Measurements from ENCODE around the gene PDZK1.
A peak's percentile ranks its signal among the peaks of the same experiment; 100 is the strongest.
"Not testable (repeated sequence)": the region's sequence is repeated elsewhere in the genome, so short reads cannot be mapped to it uniquely, and the experiment has no call there.

The PDZK1 gene

DNA sequence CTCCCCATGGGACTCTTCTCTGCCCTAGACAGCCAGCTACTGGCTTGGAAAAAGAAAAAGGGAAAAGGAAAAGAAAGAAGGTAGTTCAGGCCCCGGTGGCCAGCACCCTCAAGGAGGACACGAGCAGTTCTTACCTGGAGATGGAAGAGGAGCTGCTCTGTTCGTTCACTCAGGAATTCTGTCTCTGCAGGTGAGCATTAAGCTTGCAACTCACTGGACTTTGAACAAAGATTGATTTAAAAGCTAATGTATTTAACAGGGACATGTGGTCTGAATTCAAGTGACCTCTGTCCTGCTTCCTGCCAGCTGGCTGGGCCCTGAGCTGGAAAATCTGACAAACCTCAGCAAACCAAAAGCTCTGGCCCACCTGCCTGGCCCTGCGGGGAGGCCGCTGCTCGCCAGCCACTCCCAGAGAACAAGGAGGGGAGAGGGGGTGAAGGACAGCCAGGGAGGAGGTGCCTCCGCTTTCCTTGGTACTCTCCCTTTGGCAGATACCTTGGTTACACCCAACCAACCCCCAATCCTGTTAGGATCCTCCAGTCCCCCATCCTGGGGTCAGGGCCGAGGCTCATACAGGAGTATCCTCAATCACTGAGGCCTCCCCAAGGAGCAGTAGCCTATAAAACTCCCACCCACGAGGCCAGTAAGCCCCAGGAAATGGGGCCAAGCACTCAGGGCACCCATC lies at the start of gene PDZK1:
Gene PDZK1, minus strand, starts transcription at position 186 of the 685 bp plus-strand sequence. CDS start 19,347 bp downstream, outside the sequence.
- DNase-seq (ENCODE audit: low read depth), result no peak

DNA sequence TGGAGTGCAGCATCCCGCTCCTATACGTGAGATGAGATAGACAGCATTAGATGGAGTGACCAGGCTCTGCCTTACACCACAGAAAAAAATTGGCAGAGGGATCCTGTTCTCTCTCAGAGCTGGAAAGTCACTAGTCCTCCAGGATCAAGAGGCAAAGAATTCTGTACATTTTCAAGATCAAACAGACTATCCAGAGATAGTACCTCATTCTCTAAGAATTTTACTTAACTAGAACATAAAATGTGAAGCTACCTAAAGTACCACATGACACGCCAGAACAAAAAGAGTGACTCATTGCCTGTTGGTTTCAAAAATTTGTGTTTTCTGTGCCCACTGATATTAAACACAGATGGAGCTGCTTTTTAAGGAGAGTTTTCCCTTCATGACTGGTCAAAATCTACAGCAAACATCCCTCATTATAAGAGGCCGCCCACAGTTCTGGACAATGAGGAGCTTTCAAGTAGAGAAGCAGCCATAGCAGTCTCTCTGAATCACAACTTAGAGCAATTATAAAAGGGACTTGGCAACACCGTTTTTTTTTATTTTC lies 44.4 kb upstream of the PDZK1 start:
- no peak for DNase-seq (ENCODE audit: low read depth)

GRCh38 chr1:145750426-145750825 lies 43.3 kb upstream of the PDZK1 start:
- no peak for DNase-seq (ENCODE audit: low read depth)

DNA sequence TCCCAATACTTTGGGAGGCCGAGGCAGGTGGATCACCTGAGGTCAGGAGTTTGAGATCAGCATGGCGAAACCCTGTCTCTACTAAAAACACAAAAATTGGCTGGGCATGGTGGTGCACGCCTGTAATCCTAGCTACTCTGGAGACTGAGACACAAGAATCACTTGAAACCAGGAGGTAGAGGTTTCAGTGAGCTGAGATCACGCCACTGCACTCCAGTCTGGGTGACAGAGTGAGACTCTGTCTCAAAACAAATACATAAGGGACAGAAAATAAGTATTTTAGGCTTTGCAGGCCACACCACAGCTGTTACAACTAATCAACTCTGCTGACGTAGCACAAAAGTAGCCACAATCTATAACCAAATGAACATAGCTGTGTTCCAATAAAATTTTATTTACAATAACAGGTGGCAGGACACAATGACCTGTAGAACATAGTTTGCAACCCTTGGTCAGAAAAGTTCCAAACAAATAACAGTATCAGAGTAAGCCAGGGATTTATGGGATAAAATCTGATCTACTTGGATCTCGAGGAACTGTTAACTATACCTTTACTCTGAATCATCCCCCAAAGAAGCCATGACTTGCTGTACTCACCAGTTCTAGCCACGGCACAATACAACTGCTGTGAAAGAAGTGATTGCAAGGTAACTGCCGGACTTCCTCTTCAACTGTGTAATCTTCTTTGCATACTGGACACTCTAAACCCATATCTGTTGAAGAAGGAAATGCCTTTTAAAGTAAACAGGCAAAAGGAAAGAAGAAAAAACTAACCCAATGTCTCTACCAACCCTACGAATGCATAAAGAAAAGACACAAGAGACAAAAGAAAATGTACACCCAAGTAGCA lies 40.5 kb upstream of the PDZK1 start:
- DNase-seq (ENCODE audit: low read depth), result no peak

DNA sequence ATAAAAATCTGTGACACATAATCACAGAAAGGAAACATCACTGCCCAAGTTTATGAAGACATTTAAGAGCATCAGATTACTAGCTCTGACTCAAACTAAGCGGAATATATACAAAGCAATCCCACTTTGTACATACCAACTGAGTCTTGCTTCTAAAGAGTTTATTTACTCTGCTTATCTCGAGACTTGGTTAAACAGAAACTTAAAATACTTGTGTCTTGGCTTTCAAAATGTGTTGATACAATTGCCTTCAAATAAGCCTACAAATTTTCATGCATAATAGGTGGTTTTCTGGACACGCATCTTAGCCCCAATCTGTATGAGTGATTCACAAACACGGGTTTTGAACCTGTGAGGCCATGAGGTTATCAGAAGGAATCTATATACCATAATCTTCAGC lies 33.1 kb upstream of the PDZK1 start:
- no peak for DNase-seq (ENCODE audit: low read depth)

GRCh38 chr1:145736191-145736590 lies 29.0 kb upstream of the PDZK1 start:
- DNase-seq (ENCODE audit: low read depth), result no peak

DNA sequence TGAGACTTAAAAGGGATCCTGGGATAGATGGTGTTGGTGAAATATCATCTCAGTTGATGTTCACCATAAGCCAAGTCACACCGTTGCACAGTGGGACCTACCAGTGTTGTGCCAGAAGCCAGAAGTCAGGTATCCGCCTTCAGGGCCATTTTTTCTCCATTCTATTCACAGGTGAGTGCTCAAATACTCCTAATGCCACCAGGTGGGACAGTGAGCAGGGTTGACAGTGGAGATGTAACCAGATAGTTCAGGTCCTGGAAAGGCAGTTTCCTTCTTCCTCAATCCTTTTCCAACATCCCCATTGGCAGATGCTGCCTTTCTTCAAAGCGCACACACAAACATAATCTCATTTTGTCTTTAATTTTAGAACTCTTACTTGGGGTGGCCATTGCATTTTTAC lies 23.7 kb upstream of the PDZK1 start:
- no peak for DNase-seq (ENCODE audit: low read depth)

DNA sequence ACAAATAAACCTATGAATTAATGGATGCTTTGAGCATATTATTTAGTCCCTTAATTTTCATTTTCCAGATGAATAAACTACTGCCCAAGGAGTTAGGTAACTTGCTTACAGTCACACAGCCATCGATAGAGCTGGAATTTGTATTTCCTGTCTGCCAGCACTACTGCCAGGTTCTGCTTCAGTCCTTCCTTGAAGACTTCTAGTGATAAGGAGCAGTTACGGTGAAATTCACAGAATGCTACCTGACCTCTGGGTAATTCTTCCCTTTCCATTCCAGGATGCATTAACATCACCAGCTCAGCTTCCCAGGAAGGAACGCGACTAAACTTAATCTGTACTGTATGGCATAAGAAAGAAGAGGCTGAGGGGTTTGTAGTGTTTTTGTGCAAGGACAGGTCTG lies 23.3 kb upstream of the PDZK1 start:
- DNase-seq (ENCODE audit: low read depth), result no peak

DNA sequence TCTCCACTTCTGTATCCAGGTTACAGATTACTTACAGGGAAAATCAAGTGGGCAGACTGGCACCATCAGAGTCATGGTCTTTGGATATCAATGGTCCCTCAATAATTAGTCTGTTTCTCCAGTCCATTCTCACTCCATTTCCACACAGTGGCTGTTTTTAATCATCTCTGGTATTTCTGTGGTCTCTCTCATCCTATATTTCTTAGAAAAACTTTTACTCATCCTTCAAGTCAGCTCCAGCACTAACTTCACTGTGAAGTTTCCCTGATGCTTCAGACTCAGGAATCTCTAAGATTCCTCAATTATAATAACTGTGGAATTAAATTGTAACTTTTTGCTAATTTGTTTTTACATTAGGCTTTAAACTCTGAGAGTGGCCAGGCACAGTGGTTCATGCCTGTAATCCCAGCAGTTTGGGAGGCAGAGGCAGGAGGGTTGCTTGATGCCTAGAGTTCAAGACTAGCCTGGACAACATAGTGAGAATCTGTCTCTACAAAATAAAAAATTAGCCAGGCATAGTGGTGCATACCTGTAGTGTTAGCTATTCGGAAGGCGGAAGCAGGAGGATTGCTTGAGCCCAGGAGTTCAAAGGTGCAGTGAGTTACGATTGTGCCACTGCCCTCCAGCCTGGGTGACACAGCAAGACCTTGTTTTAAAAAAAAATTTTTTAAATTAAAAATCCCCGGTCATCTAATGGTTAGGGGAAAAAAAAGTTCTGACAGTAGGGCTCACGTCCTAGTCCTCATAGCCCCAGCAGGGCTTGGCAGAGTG lies 22.7 kb upstream of the PDZK1 start:
- no peak for DNase-seq (ENCODE audit: low read depth)

DNA sequence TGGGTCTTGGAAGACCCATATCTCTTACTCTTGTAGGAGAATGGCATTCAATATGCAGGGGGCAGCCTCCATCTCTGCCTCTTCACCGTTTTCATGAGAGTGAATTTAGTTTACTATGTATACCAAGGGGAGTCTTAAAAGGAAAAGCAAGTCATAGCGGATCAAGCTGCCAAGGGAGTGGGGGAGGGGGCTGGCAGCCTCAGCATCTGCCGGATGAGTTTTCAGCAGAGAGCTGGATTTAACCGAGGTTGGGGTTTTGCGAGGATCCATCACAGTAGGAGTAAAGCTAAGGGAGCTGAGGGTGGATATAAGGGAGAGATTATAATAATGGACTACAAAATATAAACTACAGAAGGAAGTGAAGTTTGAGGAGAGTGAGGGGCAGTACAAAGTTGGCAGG lies 22.0 kb upstream of the PDZK1 start:
- no peak for DNase-seq (ENCODE audit: low read depth)

DNA sequence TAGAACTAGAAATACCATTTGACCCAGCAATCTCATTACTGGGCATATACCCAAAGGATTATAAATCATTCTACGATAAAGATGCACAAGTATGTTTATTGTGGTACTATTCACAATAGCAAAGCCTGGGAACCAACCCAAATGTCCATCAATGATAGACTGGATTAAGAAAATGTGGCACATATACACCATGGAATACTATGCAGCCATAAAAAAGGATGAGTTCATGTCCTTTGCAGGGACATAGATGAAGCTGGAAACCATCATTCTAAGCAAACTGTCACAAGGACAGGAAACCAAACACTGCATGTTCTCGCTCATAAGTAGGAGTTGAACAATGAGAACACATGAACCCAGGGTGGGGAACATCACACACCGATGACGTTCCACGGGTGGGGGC lies 19.0 kb upstream of the PDZK1 start:
- DNase-seq (ENCODE audit: low read depth), result not testable (repeated sequence)

DNA sequence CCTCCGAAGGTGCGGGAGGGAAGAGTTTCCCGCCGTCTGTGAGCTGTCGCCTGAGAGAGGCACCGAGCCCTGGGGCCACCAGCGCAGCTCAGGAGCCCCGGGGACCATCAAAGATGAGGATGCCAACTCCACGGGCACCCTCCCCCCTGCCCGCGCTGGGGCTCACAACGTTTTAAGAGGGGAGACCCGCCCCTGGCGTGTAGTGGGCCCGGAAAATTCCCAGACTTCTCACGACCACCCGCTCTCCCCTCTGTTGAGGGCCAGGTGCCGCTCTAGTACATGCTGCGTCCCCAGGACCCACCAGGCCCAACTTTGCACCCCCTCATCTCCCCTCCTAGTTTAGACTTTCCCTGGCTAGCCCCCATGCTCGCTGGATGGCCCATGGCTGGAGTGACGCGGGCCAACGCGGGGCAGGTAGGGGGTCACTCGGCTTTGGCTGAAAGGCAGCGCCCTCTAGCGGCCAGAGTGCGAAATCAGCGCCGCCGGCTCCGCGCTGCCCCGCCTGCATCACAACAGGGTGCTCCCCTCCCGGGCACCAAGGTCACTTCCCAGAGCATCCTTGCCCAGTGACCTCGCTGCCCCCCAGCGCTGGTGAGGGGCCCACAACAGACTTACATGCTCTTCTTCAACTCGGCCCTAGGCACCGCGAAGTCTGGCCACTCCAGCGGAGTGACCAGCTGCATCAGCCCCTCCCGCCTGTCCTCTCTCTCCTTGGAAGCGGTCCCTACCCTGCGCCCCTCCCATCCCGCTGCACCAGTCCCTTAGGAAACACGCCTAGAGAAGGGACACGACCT lies 13.9 kb upstream of the PDZK1 start:
- DNase-seq (ENCODE audit: low read depth), result peak; percentile 69

GRCh38 chr1:145720556-145720877 lies 13.3 kb upstream of the PDZK1 start:
- DNase-seq (ENCODE audit: low read depth), result no peak

DNA sequence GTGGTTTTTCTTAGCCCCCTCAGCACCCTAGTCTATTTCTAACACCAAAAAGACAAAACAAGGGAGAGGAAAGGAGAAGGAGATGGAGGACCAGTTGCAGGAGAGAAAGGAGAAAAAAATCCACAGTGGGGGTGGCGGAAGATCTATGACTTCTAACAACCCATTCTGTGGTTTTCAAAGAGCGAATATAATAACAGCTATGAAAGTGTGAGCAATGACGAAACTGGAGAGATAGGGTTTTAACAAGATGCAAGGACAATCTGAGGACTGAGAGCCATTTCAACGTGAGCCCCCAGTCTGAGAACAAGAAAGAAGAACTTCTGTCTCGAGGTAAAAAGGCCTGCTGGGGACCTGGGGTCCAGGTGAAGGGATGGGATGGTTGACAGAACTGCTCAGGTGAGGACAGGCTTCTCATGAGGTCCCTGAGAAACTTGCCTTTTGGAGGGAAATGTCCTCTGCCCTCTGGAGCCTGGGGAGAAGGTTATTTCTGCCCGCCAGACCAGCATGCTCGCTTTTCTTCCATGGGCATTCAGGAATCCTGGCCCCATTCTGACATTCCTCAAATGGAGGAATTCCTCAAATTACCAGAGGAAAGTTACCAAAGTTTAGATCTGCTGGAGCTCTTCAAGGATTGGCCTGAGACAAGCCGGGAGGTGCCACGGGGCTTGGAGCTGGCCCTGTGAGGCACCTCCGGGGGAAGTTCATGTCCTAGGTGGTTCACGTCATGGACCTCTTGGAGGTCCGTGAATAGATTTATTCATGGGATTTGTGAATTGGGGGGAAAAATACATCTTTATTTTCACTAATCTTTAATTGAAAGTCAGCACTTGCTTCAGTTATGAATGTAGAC lies 12.3 kb upstream of the PDZK1 start, which contains the start of gene CD160:
Gene CD160, plus strand, starts transcription at position 270 of the 850 bp plus-strand sequence. CDS start 8,829 bp downstream, outside the sequence.
- no peak for DNase-seq (ENCODE audit: low read depth)

GRCh38 chr1:145718465-145718864 lies 11.3 kb upstream of the PDZK1 start:
- not testable (repeated sequence) for DNase-seq (ENCODE audit: low read depth)

DNA sequence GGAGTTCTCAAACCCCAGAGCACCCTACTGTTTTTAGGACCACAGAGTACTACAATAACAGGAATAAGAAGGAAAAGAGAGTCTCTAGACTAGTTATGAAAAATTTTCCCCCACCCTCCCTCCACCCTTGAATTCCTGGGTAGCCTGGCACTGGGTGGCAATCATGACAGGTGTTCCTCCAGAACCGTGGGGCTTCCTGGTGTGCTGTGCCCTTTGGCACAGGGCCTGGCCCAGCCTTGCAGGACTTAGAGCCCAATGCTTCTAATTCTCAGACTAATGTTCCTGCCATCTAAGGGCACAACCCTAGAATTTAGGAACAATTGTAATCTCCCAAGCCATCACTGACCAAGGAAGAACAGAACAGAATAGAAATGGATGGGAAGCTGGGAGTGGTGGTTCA lies 10.7 kb upstream of the PDZK1 start:
- DNase-seq (ENCODE audit: low read depth), result no peak

GRCh38 chr1:145716641-145717345 lies 9.6 kb upstream of the PDZK1 start:
- DNase-seq (ENCODE audit: low read depth), result no peak

DNA sequence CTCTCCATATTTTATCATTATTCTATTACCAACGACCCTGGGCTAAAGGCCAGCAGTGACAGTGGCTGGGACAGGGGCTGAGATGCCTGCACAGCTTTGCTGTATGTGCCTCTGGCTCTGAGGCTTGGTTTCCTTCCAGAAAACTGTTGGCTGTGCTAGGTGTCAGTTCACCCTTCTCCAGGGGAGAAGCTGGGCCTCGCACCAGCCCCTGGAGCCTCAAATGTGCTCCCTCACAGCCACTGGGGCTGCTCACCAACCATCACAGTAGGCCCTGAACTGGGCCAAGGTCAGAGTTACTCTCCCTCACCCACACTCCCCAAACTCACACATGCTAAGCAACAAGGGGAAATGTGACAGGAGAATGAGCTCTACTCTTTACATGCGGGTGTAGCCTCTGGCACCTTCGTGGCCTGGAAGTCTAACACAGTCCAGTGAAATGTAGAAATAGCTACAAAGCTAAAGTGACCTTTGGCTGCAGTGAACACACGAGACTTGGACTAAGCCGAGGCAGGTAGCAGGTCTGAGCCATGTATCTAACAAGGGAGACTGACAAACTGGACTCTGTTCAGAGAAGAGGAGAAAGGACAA lies 7.5 kb upstream of the PDZK1 start:
- no peak for DNase-seq (ENCODE audit: low read depth)

- no peak for DNase-seq (ENCODE audit: low read depth)
These were observed 4.1 kb upstream of the PDZK1 start for GRCh38 chr1:145711213-145711651.
